Measurements from ENCODE around the gene CASP5. TPM values are rescaled to one million over a fixed set of nuclear protein-coding genes. Genes with fewer than 3 reads are reported as not detected.

The CASP5 gene
- total RNA-seq, 1 donor from 2014 or later, result not detected

GRCh38 chr11:104962852-104963251 lies 60.1 kb downstream of the CASP5 start:
- TF ChIP-seq CTCF (IDR thresholded peaks at IDR 0.05; ENCODE audit: insufficient read depth, low read length, severe bottlenecking), result no peak
- FAIRE-seq, result no peak

GRCh38 chr11:104957280-104957679 lies 65.7 kb downstream of the CASP5 start:
- no peak for TF ChIP-seq CTCF (IDR thresholded peaks at IDR 0.05; ENCODE audit: insufficient read depth, low read length, severe bottlenecking)
- peaks cover 10% of the 10 kb centered on the region for H3K36me3 ChIP-seq (ENCODE audit: control insufficient read depth, insufficient read depth, low read length)
- H3K4me3 ChIP-seq (ENCODE audit: low read depth, low read length), result no peak overlapping the region
- FAIRE-seq (no peak), DNase-seq (ENCODE audit: low read depth) (no peak)
- no peaks in the 10 kb centered on the region for H3K27me3 ChIP-seq (ENCODE audit: control insufficient read depth, insufficient read depth, low read length)

More at GRCh38 chr11:104962852-104963251, 60.1 kb downstream of the CASP5 start:
- H3K27me3 ChIP-seq (ENCODE audit: control insufficient read depth, insufficient read depth, low read length), result no peaks in the 10 kb centered on the region
- DNase-seq (ENCODE audit: low read depth), result no peak
- H3K4me3 ChIP-seq (ENCODE audit: low read depth, low read length), result no peak overlapping the region
- H3K36me3 ChIP-seq (ENCODE audit: control insufficient read depth, insufficient read depth, low read length), result peaks cover 2% of the 10 kb centered on the region

- Histone ChIP-seq H3K4me3 (ENCODE audit: low read depth, low read length) (no peak overlapping the region), H3K27me3 (ENCODE audit: control insufficient read depth, insufficient read depth, low read length) (no peaks in the 10 kb centered on the region), H3K36me3 (ENCODE audit: control insufficient read depth, insufficient read depth, low read length) (peaks cover 10% of the 10 kb centered on the region)
- TF ChIP-seq CTCF (IDR thresholded peaks at IDR 0.05; ENCODE audit: insufficient read depth, low read length, severe bottlenecking), result no peak
- FAIRE-seq, result no peak
- DNase-seq (ENCODE audit: low read depth), result peak; percentile 83
Observed at GRCh38 chr11:104956528-104956927, 66.4 kb downstream of the CASP5 start.

GRCh38 chr11:104946907-104947306 lies 76.1 kb downstream of the CASP5 start:
- Histone ChIP-seq H3K36me3 (ENCODE audit: control insufficient read depth, insufficient read depth, low read length) (peaks cover 10% of the 10 kb centered on the region), H3K27me3 (ENCODE audit: control insufficient read depth, insufficient read depth, low read length) (no peaks in the 10 kb centered on the region), H3K4me3 (ENCODE audit: low read depth, low read length) (no peak overlapping the region)
- DNase-seq (ENCODE audit: low read depth) (peak; percentile 70), FAIRE-seq (no peak)
- TF ChIP-seq CTCF (IDR thresholded peaks at IDR 0.05; ENCODE audit: insufficient read depth, low read length, severe bottlenecking), result peak; percentile 41

Other genes with a start within 250 kb of the CASP5 start
- not detected in 2 replicates for gene CASP12, start 124.7 kb downstream of the CASP5 start, total RNA-seq
- 172 and 250 TPM in 2 replicates for gene CASP4, start 54.6 kb downstream of the CASP5 start, total RNA-seq
- 10.8 and 69.3 TPM in 2 replicates for gene CASP1, start 12.0 kb upstream of the CASP5 start, total RNA-seq
- gene CARD16, start 22.2 kb upstream of the CASP5 start, total RNA-seq, result 0.53 and 2.4 TPM in 2 replicates
- 0.26 and 0.38 TPM in 2 replicates for gene CARD18, start 116.6 kb upstream of the CASP5 start, total RNA-seq